Gastroesophageal sphincter (tissue), 4 donors: ENCODE data around the gene GNAI3. TPM values are rescaled to one million over a fixed set of nuclear protein-coding genes. Genes with fewer than 3 reads are reported as not detected.

Experiments used
- ATAC-seq: fragments of 150-250 bp; one replicate; pipeline ENCODE4 v1.9.1; 2016; ENCODE audit warnings: mild to moderate bottlenecking, moderate library complexity
- H3K27ac ChIP-seq, 4 donors: fragments of 200-600 bp; sonication (generic) in 3 of 4; 1 replicate in 3 of 4; 2 replicates in 1 of 4; pipeline ENCODE4 v1.5.1; 2016 to 2019
- H3K27me3 ChIP-seq: fragments of 200-600 bp; sonication (generic); one replicate; pipeline ENCODE4 v1.5.1; 2019
- H3K36me3 ChIP-seq, 2 donors: fragments of 200-600 bp; sonication (generic); one replicate each; pipeline ENCODE4 v1.5.1; 2019; ENCODE audit warnings: control low read depth in 1 of 2
- H3K4me1 ChIP-seq, 3 donors: fragments of 200-600 bp; sonication (generic); 1 replicate in 2 of 3; 2 replicates in 1 of 3; pipeline ENCODE4 v1.5.1; 2016 to 2019; ENCODE audit warnings: control low read depth in 2 of 3
- H3K4me3 ChIP-seq, 2 donors: fragments of 200-600 bp; sonication (generic); one replicate each; pipeline ENCODE4 v1.5.1; 2019; ENCODE audit warnings: mild to moderate bottlenecking in 1 of 2, moderate library complexity in 1 of 2
- H3K9me3 ChIP-seq, 3 donors: fragments of 200-600 bp; sonication (generic); one replicate each; pipeline ENCODE4 v1.5.1; 2017 to 2019; ENCODE audit warnings: control low read depth in 2 of 3
- EP300 ChIP-seq: sonication (generic); formaldehyde crosslinking; IDR thresholded peaks from one replicate; pipeline ENCODE4 v1.6.1; 2017; ENCODE audit warnings: antibody characterized with exemption, mild to moderate bottlenecking
- POLR2A ChIP-seq, 2 donors: fragments of 450-650 bp; IDR thresholded peaks; one replicate each; pipeline ENCODE4 v1.6.1; 2017; ENCODE audit warnings: antibody characterized with exemption in 2 of 2, mild to moderate bottlenecking in 2 of 2, moderate library complexity in 1 of 2
- POLR2AphosphoS5 ChIP-seq: sonication (generic); formaldehyde crosslinking; IDR thresholded peaks from one replicate; pipeline ENCODE4 v1.6.1; 2017; ENCODE audit warnings: antibody characterized with exemption
- WGBS, 2 donors: methylation state at CpG; one replicate each; pipeline ENCODE4 v1.1.5; 2018; ENCODE audit warnings: low coverage in 1 of 2; 5-methylcytosine and 5-hydroxymethylcytosine counted together
- total RNA-seq, 4 donors: library from RNA; depleted of rRNA; stranded (reverse); fragments of >200 nt; gene quantifications; one replicate each; pipeline ENCODE4 v1.1.0, GENCODE V29; 2016
- TF ChIP-seq, protein P1 (sequence below), 4 experiments: fragments of 200-600 bp in 2 of 4; fragments of 450-650 bp in 2 of 4; sonication (generic) in 1 of 4; IDR thresholded peaks; one replicate each; pipeline ENCODE4 v1.5.1; 2017 to 2019; ENCODE audit warnings: antibody characterized with exemption in 4 of 4, mild to moderate bottlenecking in 2 of 4, moderate library complexity in 2 of 4

The GNAI3 gene
- total RNA-seq, 4 donors from 2014 or later = 6.6 to 9.4 (median 8.0) TPM

DNA sequence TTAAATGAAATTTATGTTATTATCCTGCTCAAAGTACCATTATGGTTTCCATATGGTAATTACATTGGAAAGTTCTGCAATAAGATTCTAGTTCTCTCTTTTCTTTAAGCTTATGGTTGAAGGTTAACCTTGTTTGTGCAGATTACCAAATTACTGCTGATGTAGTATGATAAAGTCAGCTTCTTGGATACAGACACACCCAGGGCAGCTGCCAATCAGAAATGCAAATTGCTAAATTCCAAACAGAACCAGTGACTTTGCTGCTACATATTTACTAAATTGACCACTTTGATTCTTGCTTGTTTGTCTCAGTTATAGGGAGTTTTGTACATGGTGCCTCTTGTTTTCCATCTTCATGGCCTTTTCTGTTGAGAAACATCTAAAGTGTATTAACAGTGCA is 44.5 kb downstream of the GNAI3 start:
- ATAC-seq = no peak
- no peak overlapping the region for H3K4me3 ChIP-seq
- H3K27ac ChIP-seq = no peak overlapping the region
- no peaks in the 10 kb centered on the region for H3K4me1 ChIP-seq
- no peak for TF ChIP-seq EP300
- TF ChIP-seq, protein P1, sequence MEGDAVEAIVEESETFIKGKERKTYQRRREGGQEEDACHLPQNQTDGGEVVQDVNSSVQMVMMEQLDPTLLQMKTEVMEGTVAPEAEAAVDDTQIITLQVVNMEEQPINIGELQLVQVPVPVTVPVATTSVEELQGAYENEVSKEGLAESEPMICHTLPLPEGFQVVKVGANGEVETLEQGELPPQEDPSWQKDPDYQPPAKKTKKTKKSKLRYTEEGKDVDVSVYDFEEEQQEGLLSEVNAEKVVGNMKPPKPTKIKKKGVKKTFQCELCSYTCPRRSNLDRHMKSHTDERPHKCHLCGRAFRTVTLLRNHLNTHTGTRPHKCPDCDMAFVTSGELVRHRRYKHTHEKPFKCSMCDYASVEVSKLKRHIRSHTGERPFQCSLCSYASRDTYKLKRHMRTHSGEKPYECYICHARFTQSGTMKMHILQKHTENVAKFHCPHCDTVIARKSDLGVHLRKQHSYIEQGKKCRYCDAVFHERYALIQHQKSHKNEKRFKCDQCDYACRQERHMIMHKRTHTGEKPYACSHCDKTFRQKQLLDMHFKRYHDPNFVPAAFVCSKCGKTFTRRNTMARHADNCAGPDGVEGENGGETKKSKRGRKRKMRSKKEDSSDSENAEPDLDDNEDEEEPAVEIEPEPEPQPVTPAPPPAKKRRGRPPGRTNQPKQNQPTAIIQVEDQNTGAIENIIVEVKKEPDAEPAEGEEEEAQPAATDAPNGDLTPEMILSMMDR (IDR thresholded peaks at IDR 0.05) = no peak
- TF ChIP-seq POLR2AphosphoS5 = no peak
- no peak for TF ChIP-seq POLR2A (IDR thresholded peaks at IDR 0.05)
- peaks cover 0 to 78% of the 10 kb centered on the region in 2 donors for H3K36me3 ChIP-seq
- no peaks in the 10 kb centered on the region for H3K27me3 ChIP-seq
- H3K9me3 ChIP-seq = no peaks in the 10 kb centered on the region

DNA sequence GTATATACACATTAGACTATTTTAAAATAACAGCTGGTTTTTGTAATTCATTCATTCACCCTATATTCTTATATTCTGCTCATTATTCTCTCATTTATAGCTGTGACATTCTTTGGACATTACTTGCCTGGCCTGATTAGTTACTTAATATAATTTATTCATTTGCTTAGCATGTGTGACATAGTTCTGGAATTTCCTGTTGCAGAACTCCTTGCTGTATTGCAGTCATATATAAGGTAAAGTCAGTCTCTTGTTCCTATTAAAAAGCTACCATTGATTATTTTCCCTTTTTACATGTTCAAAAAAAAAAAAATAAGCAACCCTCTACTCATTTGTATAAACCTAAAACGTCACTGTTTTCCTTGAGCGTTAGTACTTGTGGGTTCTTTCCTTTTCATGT is 47.1 kb downstream of the GNAI3 start:
- 67% methylated on average over 2 of the region's 2 CpGs; no CpG with 5 or more reads in 1 of the 2 donors for WGBS, 2 donors
- no peaks in the 10 kb centered on the region for H3K4me1 ChIP-seq
- ATAC-seq = no peak

DNA sequence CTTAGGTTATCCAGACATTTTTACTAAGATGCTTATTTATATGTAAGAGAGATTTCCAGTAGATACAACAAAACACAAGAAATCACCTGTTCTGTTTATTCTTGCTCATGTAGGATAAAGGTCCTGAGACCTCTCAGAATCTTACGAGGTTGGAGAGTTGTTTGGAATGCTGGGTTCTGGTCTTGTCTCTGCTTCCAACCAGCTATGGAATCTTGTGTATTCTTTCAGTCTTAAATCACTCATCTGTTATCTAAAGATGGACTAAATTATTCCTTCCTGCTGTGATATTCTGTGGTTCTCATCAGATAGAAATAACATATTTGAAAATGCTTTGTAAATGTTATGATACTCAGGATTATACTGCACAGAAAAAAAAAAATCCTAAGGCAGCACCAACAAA is 49.7 kb downstream of the GNAI3 start:
- Histone ChIP-seq H3K36me3 (peaks cover 0 to 41% of the 10 kb centered on the region in 2 donors), H3K4me1 (no peaks in the 10 kb centered on the region), H3K27me3 (no peaks in the 10 kb centered on the region), H3K4me3 (no peak overlapping the region), H3K9me3 (no peaks in the 10 kb centered on the region), H3K27ac (no peak overlapping the region)
- no peak for ATAC-seq
- TF ChIP-seq, protein P1 (IDR thresholded peaks at IDR 0.05) = no peak
- TF ChIP-seq POLR2A (IDR thresholded peaks at IDR 0.05) = no peak
- no peak for TF ChIP-seq EP300
- no peak for TF ChIP-seq POLR2AphosphoS5
- 58% methylated on average over 1 of the region's 1 CpG; no CpG with 5 or more reads in 1 of the 2 donors for WGBS, 2 donors

More for the DNA sequence above, 47.1 kb downstream of the GNAI3 start:
- Histone ChIP-seq H3K27me3 (no peaks in the 10 kb centered on the region), H3K36me3 (peaks cover 0 to 68% of the 10 kb centered on the region in 2 donors), H3K9me3 (no peaks in the 10 kb centered on the region), H3K4me3 (no peak overlapping the region), H3K27ac (no peak overlapping the region)
- TF ChIP-seq, protein P1 (IDR thresholded peaks at IDR 0.05) = no peak
- TF ChIP-seq POLR2AphosphoS5 (no peak), POLR2A (IDR thresholded peaks at IDR 0.05) (no peak), EP300 (no peak)

DNA sequence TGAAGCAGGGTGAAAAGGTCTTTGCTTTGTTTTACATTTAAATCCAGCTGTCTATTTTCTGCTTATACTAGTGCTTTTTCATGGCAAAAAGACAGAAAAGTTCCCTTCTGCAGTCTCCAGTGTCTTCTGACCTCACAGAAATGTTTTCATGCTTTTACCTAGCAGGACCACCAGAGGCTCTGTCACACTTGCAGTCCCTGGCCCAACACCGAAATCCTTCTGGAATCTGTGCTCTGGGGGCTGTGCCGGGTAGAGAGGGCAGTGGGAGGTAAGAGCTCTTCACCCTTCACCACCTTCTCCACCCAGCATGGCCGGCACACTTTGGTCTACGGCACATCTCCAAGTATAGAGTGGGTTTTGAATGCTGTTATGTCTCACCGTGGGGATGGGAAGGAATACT is 50.2 kb downstream of the GNAI3 start:
- Histone ChIP-seq H3K27ac (no peak overlapping the region), H3K9me3 (no peaks in the 10 kb centered on the region), H3K27me3 (no peaks in the 10 kb centered on the region), H3K4me3 (no peak overlapping the region), H3K4me1 (no peaks in the 10 kb centered on the region), H3K36me3 (peaks cover 0 to 36% of the 10 kb centered on the region in 2 donors)
- TF ChIP-seq POLR2AphosphoS5 = no peak
- TF ChIP-seq EP300 = no peak
- TF ChIP-seq, protein P1 (IDR thresholded peaks at IDR 0.05) = no peak
- no peak for TF ChIP-seq POLR2A (IDR thresholded peaks at IDR 0.05)
- 71 to 80% methylated on average over 1 to 5 of the region's 5 CpGs for WGBS, 2 donors
- no peak for ATAC-seq

DNA sequence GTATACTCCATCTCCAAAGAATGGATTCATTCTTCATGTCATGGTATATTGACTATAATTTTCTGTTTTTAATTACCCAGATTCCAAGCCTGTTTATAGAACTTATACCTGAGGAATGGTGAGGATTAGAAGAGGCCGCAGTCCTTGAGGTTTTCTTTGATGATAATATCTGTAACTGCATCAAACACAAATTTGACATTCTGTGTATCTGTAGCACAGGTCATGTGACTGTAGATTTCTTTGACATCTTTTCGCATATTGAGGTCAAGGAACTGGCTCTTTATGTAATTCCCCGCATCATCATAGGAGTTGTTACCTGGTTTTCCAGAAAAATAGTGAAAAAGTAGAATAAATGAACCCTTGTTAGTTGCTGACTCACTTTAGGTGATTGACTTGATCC is 54.8 kb downstream of the GNAI3 start:
- ATAC-seq = no peak
- H3K36me3 ChIP-seq = peaks cover 0 to 10% of the 10 kb centered on the region in 2 donors
- WGBS, 2 donors = 95 to 96% methylated on average over 3 of the region's 3 CpGs
- TF ChIP-seq POLR2AphosphoS5 (no peak), POLR2A (IDR thresholded peaks at IDR 0.05) (no peak), EP300 (no peak)
- TF ChIP-seq, protein P1 (IDR thresholded peaks at IDR 0.05) = no peak
- H3K9me3 ChIP-seq = no peaks in the 10 kb centered on the region
- no peaks in the 10 kb centered on the region for H3K4me1 ChIP-seq
- H3K4me3 ChIP-seq = no peak overlapping the region
- no peaks in the 10 kb centered on the region for H3K27me3 ChIP-seq
- no peak overlapping the region for H3K27ac ChIP-seq
